Endodermal cell (in vitro differentiated cells): ENCODE measurements around the gene DERA. TPM values are rescaled to one million over a fixed set of nuclear protein-coding genes. Genes with fewer than 3 reads are reported as not detected.

ENCODE experiments used
- DNase-seq: peaks from one replicate; pipeline ENCODE4 v3.0.0-alpha.2; 2017
- H3K27ac ChIP-seq: 2 replicates; pipeline ENCODE4 v1.5.1; 2013; ENCODE audit warnings: mild to moderate bottlenecking, low read depth, low read length, moderate library complexity
- H3K27me3 ChIP-seq: 2 replicates; pipeline ENCODE4 v1.6.1; 2013; ENCODE audit warnings: mild to moderate bottlenecking, low read length, moderate library complexity; ENCODE audit not compliant: insufficient read depth, control insufficient read depth, poor library complexity, severe bottlenecking
- H3K36me3 ChIP-seq: 2 replicates; pipeline ENCODE4 v1.7.0; 2013; ENCODE audit warnings: mild to moderate bottlenecking, low read length, moderate library complexity; ENCODE audit not compliant: control insufficient read depth, insufficient read depth
- H3K4me1 ChIP-seq: one replicate; pipeline ENCODE4 v1.7.0; 2013; ENCODE audit warnings: low read length; ENCODE audit not compliant: control insufficient read depth, insufficient read depth
- H3K4me3 ChIP-seq: 2 replicates; pipeline ENCODE4 v1.5.1; 2013; ENCODE audit warnings: mild to moderate bottlenecking, low read length, moderate library complexity
- H3K9ac ChIP-seq: 2 replicates; pipeline ENCODE4 v1.6.1; 2013; ENCODE audit warnings: mild to moderate bottlenecking, low read length, moderate library complexity; ENCODE audit not compliant: poor library complexity, severe bottlenecking; ENCODE audit errors: extremely low read depth
- H3K9me3 ChIP-seq: 2 replicates; pipeline ENCODE4 v1.6.1; 2013; ENCODE audit warnings: mild to moderate bottlenecking, low read length, moderate library complexity; ENCODE audit not compliant: control insufficient read depth
- H3K27ac Mint-ChIP-seq: 2 replicates; pipeline ENCODE4 v1.8.0; 2020; ENCODE audit warnings: mixed read lengths
- H3K27me3 Mint-ChIP-seq: 2 replicates; pipeline ENCODE4 v1.8.0; 2021; ENCODE audit warnings: mild to moderate bottlenecking, mixed read lengths; ENCODE audit not compliant: insufficient read depth
- H3K36me3 Mint-ChIP-seq: 2 replicates; pipeline ENCODE4 v1.8.0; 2020; ENCODE audit warnings: low read depth, mixed read lengths
- H3K4me1 Mint-ChIP-seq: 2 replicates; pipeline ENCODE4 v1.8.0; 2020; ENCODE audit warnings: mixed read lengths
- H3K4me3 Mint-ChIP-seq: 2 replicates; pipeline ENCODE4 v1.8.0; 2020; ENCODE audit warnings: mild to moderate bottlenecking, moderate library complexity, mixed read lengths
- H3K9me3 Mint-ChIP-seq: 2 replicates; pipeline ENCODE4 v1.8.0; 2020; ENCODE audit warnings: mild to moderate bottlenecking, mixed read lengths
- WGBS, 2 experiments: methylation state at CpG; one replicate each; pipeline versions ENCODE4 v1.1.5 to v1.1.7; 2013; ENCODE audit warnings: missing lambda C conversion rate in 2 of 2, mixed read lengths in 1 of 2; ENCODE audit not compliant: insufficient coverage in 1 of 2, insufficient read length in 1 of 2; 5-methylcytosine and 5-hydroxymethylcytosine counted together
- total RNA-seq, 2 donors: library from RNA; stranded (reverse); fragmentation: NEBNext Ultra II Directional in 1 of 2; extraction: Animal tissue kit (Norgen Biotek cat#: 25700) in 1 of 2; gene quantifications; 2 replicates in 1 of 2; 3 replicates in 1 of 2; pipeline ENCODE4 v1.2.1, GENCODE V29; 2021
- TF ChIP-seq, protein P1 (sequence below): fragments of 200-600 bp; sonication (generic); conservative IDR thresholded peaks from 2 replicates; pipeline ENCODE4 v1.5.0; 2021; ENCODE audit warnings: antibody characterized with exemption, mild to moderate bottlenecking

The DERA gene
- total RNA-seq, 2 donors from 2014 or later = 81.7 to 125 TPM

DNA sequence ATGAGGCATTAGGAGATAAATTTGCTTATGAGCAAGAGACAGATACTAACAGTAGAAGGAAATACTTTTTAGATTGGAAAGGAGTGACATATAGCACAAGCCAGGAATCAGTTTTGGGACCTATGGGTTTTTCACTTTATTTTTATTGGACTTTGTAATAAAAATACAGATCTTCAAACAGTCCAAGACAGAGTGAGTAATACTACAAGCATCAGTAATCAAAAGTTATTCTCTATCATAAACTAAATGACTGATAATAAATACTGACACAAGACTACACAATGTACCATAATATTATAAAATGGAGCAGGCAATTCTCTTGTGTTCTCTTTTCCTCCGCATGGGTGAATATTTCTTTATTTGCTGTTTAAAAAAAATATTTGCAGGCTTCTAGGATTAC lies 85.8 kb downstream of the DERA start:
- H3K9me3 Mint-ChIP-seq = no peaks in the 10 kb centered on the region
- Histone ChIP-seq H3K4me1 (no peaks in the 10 kb centered on the region), H3K27me3 (no peaks in the 10 kb centered on the region), H3K4me3 (no peak overlapping the region), H3K27ac (no peak overlapping the region), H3K9ac (no peak overlapping the region), H3K9me3 (no peaks in the 10 kb centered on the region), H3K36me3 (peaks cover 20% of the 10 kb centered on the region)
- TF ChIP-seq, protein P1, sequence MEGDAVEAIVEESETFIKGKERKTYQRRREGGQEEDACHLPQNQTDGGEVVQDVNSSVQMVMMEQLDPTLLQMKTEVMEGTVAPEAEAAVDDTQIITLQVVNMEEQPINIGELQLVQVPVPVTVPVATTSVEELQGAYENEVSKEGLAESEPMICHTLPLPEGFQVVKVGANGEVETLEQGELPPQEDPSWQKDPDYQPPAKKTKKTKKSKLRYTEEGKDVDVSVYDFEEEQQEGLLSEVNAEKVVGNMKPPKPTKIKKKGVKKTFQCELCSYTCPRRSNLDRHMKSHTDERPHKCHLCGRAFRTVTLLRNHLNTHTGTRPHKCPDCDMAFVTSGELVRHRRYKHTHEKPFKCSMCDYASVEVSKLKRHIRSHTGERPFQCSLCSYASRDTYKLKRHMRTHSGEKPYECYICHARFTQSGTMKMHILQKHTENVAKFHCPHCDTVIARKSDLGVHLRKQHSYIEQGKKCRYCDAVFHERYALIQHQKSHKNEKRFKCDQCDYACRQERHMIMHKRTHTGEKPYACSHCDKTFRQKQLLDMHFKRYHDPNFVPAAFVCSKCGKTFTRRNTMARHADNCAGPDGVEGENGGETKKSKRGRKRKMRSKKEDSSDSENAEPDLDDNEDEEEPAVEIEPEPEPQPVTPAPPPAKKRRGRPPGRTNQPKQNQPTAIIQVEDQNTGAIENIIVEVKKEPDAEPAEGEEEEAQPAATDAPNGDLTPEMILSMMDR = no peak
- WGBS, 2 experiments = 100% methylated on average over 1 of the region's 1 CpG; no CpG with 5 or more reads in 1 of the 2 experiments
- peaks cover 14% of the 10 kb centered on the region for H3K4me1 Mint-ChIP-seq
- peaks cover 19% of the 10 kb centered on the region for H3K36me3 Mint-ChIP-seq
- H3K27ac Mint-ChIP-seq = no peak overlapping the region
- no peaks in the 10 kb centered on the region for H3K27me3 Mint-ChIP-seq
- DNase-seq = no peak
- no peak overlapping the region for H3K4me3 Mint-ChIP-seq

DNA sequence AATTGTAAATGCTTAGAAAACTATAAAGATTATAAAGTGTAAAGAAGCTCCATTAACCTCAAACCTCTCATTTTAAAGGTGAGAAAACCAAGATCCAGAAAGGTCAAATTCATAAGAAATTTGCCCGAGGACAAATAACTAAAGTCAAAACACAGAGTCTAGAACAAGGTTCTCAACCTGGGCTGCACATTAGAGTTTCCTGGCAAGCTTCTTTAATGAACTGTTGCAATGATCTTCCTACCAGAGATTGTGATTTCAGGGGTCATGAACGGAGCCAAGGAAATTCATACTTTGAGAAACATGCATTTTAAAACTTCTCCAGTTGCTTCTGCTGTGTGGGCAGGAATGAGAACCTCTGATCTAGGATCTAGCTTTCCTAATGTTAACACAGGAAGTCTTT lies 86.8 kb downstream of the DERA start:
- no peak overlapping the region for H3K4me3 Mint-ChIP-seq

GRCh38 chr12:16002880-16003279 lies 91.7 kb downstream of the DERA start:
- H3K4me1 Mint-ChIP-seq = peaks cover 16% of the 10 kb centered on the region
- H3K27ac Mint-ChIP-seq = no peak overlapping the region
- Histone ChIP-seq H3K9me3 (no peaks in the 10 kb centered on the region), H3K27ac (no peak overlapping the region), H3K4me1 (peaks cover 3% of the 10 kb centered on the region), H3K27me3 (no peaks in the 10 kb centered on the region), H3K36me3 (peaks cover 10% of the 10 kb centered on the region), H3K4me3 (no peak overlapping the region), H3K9ac (no peak overlapping the region)
- H3K9me3 Mint-ChIP-seq = no peaks in the 10 kb centered on the region
- H3K36me3 Mint-ChIP-seq = peaks cover 29% of the 10 kb centered on the region
- no peak overlapping the region for H3K4me3 Mint-ChIP-seq
- no peaks in the 10 kb centered on the region for H3K27me3 Mint-ChIP-seq
- DNase-seq = no peak
- TF ChIP-seq, protein P1 = no peak

More for the DNA sequence above, 86.8 kb downstream of the DERA start:
- Histone ChIP-seq H3K27ac (no peak overlapping the region), H3K36me3 (peaks cover 15% of the 10 kb centered on the region), H3K27me3 (no peaks in the 10 kb centered on the region), H3K4me3 (no peak overlapping the region), H3K9me3 (no peaks in the 10 kb centered on the region), H3K9ac (no peak overlapping the region), H3K4me1 (peaks cover under 1% of the 10 kb centered on the region)
- TF ChIP-seq, protein P1 = no peak
- H3K27ac Mint-ChIP-seq = no peak overlapping the region
- peaks cover 15% of the 10 kb centered on the region for H3K36me3 Mint-ChIP-seq
- 93 to 94% methylated on average over 2 of the region's 2 CpGs for WGBS, 2 experiments
- no peaks in the 10 kb centered on the region for H3K27me3 Mint-ChIP-seq
- H3K9me3 Mint-ChIP-seq = no peaks in the 10 kb centered on the region
- no peak for DNase-seq
- peaks cover 18% of the 10 kb centered on the region for H3K4me1 Mint-ChIP-seq
